Measurements from ENCODE around the gene KRT86. TPM values are rescaled to one million over a fixed set of nuclear protein-coding genes. Genes with fewer than 3 reads are reported as not detected.
"Not testable (repeated sequence)": the region's sequence is repeated elsewhere in the genome, so short reads cannot be mapped to it uniquely, and the experiment has no call there.

Gene KRT86
- total RNA-seq, 4 donors from 2014 or later: not detected

DNA sequence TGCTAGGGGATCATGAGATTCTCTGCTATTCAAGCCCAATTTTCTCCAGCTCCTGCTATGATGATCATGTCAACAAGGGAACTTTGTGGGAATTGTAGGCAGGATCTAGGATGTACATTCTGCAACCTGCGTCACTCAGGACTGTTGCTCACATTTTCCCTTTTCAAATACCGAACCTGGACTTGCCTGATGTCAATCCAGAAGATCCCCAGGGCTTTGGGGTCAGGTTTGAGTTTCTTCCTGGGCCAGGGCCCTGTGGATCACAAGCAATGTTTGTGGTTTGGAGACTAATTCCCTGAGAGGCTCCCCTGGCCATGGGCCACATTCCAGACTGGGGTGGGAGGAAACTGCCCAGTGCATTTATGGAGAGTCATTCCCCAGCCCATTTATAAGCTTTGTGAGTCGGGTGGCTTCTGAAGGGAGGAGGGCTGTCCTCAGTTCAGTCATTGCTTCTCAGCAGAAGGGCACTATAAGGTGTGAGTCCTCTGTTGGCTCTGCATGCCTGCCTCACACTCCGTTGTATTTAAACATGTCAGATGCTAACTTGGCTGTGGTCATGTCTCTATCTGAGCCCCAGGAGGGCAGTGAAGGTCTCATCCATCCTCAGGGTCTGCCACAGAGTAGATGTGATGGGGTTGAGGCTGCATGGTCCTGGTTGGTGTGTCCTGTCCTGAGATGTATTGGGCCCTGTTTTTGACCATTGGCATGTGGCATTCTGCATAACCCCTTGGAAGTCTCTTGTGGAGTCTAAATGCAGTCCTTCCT is 6.5 kb downstream of the KRT86 start:
- Histone ChIP-seq H3K9me3 (no peaks in the 10 kb centered on the region), H3K4me3 (no peak overlapping the region), H3K36me3 (no peaks in the 10 kb centered on the region), H3K4me1 (peaks cover 0 to 16% (median 0%) of the 10 kb centered on the region in 4 donors), H3K27me3 (no peaks in the 10 kb centered on the region), H3K27ac (peak overlapping the region in 1 of 4 donors; percentile 68)
- TF ChIP-seq POLR2A (IDR thresholded peaks at IDR 0.05): no peak
- TF ChIP-seq, protein P1, sequence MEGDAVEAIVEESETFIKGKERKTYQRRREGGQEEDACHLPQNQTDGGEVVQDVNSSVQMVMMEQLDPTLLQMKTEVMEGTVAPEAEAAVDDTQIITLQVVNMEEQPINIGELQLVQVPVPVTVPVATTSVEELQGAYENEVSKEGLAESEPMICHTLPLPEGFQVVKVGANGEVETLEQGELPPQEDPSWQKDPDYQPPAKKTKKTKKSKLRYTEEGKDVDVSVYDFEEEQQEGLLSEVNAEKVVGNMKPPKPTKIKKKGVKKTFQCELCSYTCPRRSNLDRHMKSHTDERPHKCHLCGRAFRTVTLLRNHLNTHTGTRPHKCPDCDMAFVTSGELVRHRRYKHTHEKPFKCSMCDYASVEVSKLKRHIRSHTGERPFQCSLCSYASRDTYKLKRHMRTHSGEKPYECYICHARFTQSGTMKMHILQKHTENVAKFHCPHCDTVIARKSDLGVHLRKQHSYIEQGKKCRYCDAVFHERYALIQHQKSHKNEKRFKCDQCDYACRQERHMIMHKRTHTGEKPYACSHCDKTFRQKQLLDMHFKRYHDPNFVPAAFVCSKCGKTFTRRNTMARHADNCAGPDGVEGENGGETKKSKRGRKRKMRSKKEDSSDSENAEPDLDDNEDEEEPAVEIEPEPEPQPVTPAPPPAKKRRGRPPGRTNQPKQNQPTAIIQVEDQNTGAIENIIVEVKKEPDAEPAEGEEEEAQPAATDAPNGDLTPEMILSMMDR (IDR thresholded peaks at IDR 0.05): no peak
- peak in 1 of 3 donors; percentile 7 for DNase-seq

DNA sequence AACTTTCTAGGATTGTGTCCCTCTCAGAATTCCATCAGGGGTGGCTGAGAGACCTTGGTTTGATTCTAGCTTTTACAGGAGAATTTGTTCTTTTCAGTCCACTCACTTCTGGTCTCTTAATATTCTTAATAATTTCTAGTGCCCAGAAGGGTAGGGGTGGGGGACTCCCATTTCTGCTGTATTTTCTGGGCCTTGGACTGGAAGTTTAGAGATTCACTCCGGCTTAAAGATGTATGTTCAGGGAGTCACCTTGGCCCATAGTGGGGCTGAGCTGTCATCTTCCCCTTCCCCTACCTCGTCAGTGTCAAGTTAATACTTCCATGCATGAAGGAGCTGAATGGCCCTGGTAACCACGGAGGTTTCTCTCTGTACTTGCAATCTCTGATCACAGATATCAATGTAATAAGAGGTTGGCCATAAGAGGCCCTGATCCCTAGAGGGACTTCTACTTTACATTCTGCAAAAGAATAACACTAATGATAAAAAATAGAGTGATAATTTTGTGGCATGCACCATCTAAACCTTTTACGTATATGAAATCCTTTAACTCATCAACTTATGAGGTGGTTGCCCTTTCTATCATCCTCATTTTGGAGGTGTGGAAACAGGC is 10.2 kb downstream of the KRT86 start:
- DNase-seq: peak in 1 of 3 donors; percentile 5
- H3K9me3 ChIP-seq: no peaks in the 10 kb centered on the region
- H3K4me1 ChIP-seq: peaks cover 0 to 10% (median 0%) of the 10 kb centered on the region in 4 donors
- no peak overlapping the region for H3K4me3 ChIP-seq
- no peaks in the 10 kb centered on the region for H3K27me3 ChIP-seq
- no peaks in the 10 kb centered on the region for H3K36me3 ChIP-seq
- TF ChIP-seq POLR2A (IDR thresholded peaks at IDR 0.05): no peak
- TF ChIP-seq, protein P1 (IDR thresholded peaks at IDR 0.05): no peak
- no peak overlapping the region for H3K27ac ChIP-seq

DNA sequence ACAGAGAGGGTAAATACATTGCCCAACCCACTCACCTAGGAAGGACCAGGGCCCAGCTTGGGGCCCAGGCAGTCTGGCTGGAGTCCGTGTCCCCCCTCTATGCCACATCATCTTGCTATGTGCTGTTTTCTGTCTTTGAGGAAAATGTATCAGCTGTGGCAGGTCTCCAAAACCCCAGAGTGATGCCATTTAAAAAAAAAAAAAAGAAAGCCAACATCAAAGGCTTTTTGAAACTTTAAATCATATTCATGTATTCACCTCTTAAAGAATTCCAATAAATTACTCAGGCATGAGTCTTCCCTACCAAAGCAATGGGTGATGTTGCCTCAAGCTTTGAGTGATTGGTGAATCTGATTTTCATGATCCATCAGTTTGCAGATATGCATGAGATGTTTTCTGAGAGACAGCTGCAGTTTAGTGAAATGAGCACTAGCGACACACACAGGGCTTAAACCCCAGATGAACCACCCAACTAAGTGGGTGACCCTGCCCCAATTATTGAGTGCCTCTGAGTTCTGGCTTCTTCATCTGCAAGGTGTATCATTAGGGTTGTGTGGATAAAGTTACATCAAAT is 10.8 kb downstream of the KRT86 start:
- H3K4me3 ChIP-seq: no peak overlapping the region
- H3K4me1 ChIP-seq: peaks cover 0 to 5% (median 0%) of the 10 kb centered on the region in 4 donors
- no peaks in the 10 kb centered on the region for H3K9me3 ChIP-seq
- no peak overlapping the region for H3K27ac ChIP-seq
- DNase-seq: no peak
- no peaks in the 10 kb centered on the region for H3K27me3 ChIP-seq
- no peak for TF ChIP-seq POLR2A (IDR thresholded peaks at IDR 0.05)
- TF ChIP-seq, protein P1 (IDR thresholded peaks at IDR 0.05): no peak
- H3K36me3 ChIP-seq: no peaks in the 10 kb centered on the region

DNA sequence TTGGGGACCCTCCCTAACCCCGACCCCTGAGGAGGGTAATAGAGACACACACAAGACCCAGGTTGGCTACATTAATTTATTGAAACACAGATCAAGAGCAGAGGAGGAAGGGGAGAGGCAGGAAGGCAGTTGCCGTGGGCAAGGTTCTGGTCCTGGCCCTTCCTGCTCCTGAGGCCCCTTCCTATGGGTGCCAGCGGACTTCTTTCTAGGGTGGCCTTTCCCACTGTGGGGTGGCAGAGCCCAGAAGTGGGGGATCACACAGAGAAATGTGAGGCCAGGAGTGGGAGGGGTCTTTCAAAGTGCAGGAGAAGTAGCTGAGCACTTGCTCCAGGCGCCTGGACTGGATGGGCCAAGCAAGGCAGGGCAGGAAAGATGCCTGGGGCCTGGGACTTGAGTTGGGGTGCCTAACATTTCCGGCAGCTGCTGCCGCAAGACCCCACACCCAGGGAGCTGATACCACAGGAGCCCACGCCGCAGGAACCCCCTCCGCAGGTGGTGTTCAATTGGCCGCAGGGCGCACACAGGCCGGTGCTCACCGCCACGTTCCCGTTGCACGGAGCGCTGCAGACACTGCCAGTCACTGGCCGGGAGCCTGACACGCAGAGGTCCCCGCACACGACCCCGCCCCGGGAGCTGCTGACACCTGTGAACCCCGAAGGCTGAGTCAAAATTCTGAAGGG is 11.5 kb downstream of the KRT86 start:
- no peak for TF ChIP-seq POLR2A (IDR thresholded peaks at IDR 0.05)
- TF ChIP-seq, protein P1 (IDR thresholded peaks at IDR 0.05): no peak
- no peak overlapping the region for H3K4me3 ChIP-seq
- peak in 1 of 3 donors; percentile 40 for DNase-seq

DNA sequence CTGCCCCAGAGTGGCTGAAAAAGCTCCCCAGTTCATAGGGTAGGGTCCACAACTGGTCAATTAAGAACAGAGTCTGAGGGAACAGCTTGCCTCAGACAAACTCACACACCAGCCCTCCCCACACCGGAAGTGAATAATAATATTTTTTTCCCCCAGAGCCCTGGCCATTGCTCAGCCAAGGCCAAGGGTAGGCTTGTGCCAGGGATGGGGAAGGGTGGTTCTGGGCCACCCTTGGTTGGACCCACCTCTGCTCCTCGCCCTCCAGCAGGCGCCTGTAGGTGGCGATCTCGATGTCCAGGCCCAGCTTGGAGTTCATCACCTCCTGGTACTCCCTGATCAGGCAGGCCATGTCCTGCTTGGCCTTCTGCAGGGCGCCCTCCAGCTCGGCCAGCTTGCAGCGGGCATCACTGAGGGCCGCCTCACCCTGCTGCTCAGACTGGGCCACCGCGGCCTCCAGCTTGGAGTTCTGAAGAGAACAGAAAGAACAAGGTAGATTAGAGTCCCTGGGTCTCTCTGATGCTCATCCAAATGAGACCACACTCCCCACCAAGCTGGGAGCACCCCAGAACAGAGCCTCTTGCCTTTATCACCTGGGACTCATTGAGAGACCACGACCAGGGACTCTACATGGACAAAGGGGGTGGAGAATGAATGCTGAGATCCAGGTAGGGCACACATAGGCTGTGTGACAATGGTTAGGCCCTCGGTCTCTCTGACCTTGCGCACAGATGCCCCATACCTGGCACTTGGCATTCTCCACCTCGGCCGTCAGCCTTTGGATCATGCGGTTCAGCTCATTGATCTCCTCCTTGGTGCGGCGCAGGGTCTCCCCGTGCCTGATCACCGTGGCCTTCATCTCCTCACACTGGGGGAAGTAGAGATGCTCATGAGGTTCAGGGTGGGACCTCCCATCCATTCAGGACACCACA is 12.7 kb downstream of the KRT86 start:
- peak in 1 of 3 donors; percentile 29 for DNase-seq
- not testable (repeated sequence) for H3K9me3 ChIP-seq, H3K36me3 ChIP-seq, H3K27me3 ChIP-seq, H3K27ac ChIP-seq, H3K4me3 ChIP-seq, H3K4me1 ChIP-seq
- TF ChIP-seq, protein P1 (IDR thresholded peaks at IDR 0.05): peak in 1 of 6 experiments; percentile 7

More for the DNA sequence above, 11.5 kb downstream of the KRT86 start:
- no peaks in the 10 kb centered on the region for H3K9me3 ChIP-seq
- H3K36me3 ChIP-seq: no peaks in the 10 kb centered on the region
- no peak overlapping the region for H3K27ac ChIP-seq
- H3K4me1 ChIP-seq: no peaks in the 10 kb centered on the region
- H3K27me3 ChIP-seq: no peaks in the 10 kb centered on the region

DNA sequence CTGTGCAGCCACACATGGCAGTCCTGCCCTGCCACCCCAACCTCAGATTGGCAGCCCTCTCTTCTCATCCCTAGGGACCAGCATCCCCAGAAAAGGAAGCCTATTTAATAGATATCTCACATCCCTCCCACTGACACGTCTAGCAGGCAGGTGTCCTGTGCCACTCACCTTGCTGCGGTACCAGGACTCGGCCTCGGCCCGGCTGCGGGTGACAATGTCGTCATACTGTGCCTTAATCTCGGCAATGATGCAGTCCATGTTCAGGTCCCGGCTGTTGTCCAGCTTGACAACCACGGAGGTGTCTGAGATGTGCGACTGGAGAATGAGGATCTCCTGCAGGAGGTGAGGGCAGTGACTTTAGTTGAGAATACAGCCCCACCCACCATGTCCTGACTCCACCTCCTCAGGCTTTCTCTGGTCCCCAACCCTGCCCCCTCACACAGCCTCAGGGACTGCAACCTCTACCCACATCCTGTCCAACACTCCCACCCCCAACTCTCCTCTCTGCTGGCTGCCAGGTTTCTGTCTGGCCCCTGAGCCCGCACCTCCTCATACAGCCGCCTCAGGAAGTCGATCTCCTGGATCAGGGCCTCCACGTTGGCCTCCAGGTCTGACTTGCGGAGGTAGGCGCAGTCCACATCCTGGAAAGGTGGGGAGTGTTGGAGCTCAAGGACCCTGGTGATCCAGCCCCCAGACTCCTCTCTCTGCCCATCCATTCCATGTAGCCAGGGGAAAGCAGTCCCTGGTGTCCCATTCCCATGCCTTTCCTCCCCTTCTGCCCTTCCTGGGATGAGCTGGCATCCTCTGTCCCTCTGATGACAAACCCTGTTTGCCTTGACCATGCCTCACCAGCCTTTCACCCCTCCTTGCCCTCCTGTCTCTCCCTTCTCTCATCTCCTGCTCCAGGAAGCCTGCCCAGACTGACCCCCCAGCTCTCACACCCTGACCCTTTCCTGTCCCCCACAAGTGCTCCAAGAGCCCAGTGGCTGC is 13.7 kb downstream of the KRT86 start:
- peak in 1 of 3 donors; percentile 41 for DNase-seq
- not testable (repeated sequence) for H3K4me1 ChIP-seq, H3K36me3 ChIP-seq, H3K4me3 ChIP-seq, H3K27me3 ChIP-seq, H3K27ac ChIP-seq, H3K9me3 ChIP-seq

Data from Peyer's patch (tissue), 4 donors.